Spleen (tissue), 7 donors: ENCODE measurements around the gene BAHD1.

ENCODE experiments used
- POLR2A ChIP-seq, 3 donors: fragments of 450-650 bp; IDR thresholded peaks; one replicate each; pipeline ENCODE4 v1.5.1; 2017; ENCODE audit warnings: antibody characterized with exemption in 3 of 3, mild to moderate bottlenecking in 1 of 3
- TF ChIP-seq, protein P1 (sequence below), 11 experiments: fragments of 200-600 bp in 7 of 11; fragments of 450-650 bp in 4 of 11; sonication (generic) in 4 of 11; IDR thresholded peaks in 8 of 11; conservative IDR thresholded peaks in 3 of 11; 1 replicate in 7 of 11; 2 replicates in 4 of 11; pipeline versions ENCODE4 v1.4.0 to v1.8.0; 2016 to 2021; ENCODE audit warnings: antibody characterized with exemption in 11 of 11, inconsistent platforms in 4 of 11, mild to moderate bottlenecking in 1 of 11
- donor health status: DM: no; HTN: no; CAD: no; lungs with moderate emphysema.
- donor health status: DM: no; HTN: no; CAD: no.
- donor health status: DM: no; HTN: no; CAD: no.

DNA sequence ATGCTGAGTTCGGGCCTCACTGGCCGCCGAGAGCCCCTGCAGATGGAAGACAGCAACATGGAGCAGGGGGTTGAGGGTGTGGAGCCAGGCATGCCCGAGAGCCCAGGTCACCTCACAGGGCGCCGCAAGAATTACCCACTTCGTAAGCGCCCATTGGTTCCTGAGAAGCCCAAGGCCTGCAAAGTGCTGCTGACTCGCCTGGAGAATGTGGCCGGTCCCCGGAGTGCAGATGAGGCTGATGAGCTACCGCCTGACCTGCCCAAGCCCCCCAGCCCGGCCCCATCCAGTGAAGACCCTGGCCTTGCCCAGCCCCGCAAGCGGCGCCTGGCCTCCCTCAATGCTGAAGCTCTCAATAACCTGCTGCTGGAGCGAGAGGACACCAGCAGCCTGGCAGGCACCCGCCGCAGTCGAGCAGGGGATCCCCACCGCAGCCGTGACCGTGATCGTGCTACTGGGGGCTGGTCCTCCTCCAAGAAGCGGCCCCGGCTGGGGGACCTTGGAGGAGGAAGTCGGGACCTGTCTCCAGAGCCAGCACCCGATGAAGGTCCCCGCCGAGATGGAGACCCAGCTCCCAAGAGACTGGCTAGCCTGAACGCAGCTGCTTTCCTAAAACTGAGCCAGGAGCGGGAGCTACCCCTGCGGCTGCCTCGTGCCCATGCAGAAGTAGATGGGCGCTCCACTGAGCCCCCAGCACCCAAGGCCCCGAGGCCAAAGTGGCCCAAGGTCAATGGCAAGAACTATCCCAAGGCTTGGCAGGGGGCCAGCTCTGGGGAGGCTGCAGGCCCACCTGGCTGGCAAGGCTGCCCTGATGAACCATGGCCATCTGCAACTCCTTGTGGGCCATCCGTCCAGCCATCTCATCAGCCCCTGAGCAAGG, 18.0 kb downstream of the BAHD1 start:
- TF ChIP-seq, protein P1, sequence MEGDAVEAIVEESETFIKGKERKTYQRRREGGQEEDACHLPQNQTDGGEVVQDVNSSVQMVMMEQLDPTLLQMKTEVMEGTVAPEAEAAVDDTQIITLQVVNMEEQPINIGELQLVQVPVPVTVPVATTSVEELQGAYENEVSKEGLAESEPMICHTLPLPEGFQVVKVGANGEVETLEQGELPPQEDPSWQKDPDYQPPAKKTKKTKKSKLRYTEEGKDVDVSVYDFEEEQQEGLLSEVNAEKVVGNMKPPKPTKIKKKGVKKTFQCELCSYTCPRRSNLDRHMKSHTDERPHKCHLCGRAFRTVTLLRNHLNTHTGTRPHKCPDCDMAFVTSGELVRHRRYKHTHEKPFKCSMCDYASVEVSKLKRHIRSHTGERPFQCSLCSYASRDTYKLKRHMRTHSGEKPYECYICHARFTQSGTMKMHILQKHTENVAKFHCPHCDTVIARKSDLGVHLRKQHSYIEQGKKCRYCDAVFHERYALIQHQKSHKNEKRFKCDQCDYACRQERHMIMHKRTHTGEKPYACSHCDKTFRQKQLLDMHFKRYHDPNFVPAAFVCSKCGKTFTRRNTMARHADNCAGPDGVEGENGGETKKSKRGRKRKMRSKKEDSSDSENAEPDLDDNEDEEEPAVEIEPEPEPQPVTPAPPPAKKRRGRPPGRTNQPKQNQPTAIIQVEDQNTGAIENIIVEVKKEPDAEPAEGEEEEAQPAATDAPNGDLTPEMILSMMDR (IDR thresholded peaks at IDR 0.05 in 8 of 11, conservative IDR thresholded peaks at IDR 0.05 in 3 of 11), result no peak
- no peak for TF ChIP-seq POLR2A (IDR thresholded peaks at IDR 0.05)
